GM19023 (cell line): ENCODE measurements around the gene RNF2.
"Not testable (repeated sequence)": the region's sequence is repeated elsewhere in the genome, so short reads cannot be mapped to it uniquely, and the experiment has no call there.

Source experiments
- ATAC-seq: cut with Tn5 transposase; IDR thresholded peaks from one replicate; pipeline ENCODE4 v1.9.1; 2021; ENCODE audit warnings: mild to moderate bottlenecking, moderate library complexity; ENCODE audit not compliant: unreplicated experiment

Gene RNF2

DNA sequence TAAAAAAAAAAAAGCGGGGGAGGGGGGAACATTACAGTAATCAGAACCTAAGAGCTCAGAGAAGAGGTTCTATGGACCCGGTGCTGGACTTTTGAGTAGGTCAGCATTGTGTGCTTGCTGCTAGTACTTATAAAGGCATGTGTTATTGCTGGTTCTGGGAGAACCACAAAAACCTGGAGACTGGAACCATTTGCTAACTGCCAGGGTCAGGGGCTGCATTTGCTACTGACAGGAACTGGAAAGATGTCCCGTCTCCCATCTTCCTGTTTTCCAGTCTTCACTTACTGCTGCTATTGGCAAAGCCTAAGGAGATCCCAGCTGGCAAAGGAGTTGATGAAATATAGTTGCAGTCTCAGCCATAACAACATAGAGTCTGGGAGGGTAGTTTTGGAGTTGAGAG is 4.3 kb downstream of the RNF2 start:
- no peak for ATAC-seq

DNA sequence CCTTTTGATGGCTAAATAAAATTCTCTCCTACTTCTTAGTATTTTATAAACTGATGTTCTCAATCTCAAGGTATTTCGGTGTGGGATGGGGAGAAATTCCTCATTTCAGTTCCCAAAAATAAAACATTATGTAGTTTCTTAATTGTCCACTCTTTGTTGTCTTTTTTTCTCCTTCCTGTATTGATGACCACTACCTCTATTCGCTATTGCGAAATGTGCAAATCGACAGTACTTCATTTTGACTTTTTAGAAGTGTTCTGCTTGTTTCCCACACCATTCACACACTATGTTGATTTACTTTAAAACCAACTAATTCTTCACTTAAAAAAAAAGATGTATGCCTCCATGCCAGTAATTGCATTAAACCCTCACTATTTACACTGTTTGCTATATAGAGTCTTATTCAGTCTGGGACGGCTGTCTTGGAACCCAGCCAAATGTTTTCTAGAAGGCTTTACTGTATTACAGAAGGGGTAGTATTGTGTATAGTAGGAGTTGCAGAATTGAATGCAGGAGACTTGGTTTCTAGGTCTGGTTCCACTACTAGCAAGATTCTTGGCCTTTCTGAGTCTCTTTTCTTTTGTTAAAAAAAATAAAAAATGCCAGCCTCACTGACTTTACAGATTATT is 5.6 kb downstream of the RNF2 start:
- no peak for ATAC-seq

DNA sequence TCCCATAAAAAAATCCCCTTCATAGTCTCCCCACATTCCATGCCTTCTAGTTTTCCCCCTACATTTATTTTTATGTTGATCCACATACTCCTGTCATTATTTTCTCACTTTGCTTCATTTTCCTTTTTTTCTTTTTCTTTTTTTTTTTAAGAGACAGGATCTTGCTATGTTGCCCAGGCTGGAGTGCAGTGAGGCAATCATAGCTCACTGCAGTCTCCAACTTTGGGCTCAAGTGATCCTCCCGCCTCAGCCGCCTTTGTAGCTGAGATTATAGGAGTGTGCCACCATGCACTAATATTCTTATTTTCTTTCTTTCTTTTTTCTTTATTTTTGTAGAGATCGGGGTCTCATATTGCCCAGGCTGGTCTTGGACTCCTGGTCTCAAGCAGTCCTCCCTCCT is 7.8 kb downstream of the RNF2 start:
- ATAC-seq = no peak

DNA sequence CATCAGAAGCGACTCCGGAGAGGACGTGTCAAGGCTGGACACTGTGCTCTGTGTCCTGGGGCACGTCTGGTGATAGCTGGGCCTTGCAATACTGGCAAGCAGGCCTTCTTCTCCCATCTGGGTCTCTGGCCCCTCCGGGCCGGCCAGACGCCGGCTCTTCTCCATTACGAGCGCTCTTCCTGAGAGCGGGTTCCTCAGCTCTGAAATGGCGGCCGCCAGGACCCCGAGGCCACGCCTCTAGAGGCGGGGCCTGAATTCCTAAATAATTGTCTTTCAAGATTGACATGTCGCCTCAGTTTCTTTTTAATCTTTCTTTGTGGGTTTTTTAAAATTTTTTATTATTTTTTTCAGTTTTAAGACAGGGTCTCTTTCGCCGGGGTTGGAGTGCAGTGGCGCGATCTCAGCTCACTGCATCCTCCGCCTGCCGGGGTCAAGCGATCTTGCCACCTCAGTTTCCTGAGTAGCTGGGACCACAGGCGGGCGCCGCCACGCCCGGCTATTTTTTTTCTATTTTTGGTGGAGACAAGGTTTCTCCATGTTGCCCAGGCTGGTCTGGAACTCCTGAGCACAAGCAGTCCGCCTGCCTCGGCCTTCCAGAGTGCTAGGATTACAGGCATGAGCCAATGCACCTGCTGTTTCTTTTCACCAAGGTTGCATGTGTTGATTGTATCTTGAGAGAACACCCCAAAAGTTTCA is 9.2 kb downstream of the RNF2 start:
- ATAC-seq = no peak

DNA sequence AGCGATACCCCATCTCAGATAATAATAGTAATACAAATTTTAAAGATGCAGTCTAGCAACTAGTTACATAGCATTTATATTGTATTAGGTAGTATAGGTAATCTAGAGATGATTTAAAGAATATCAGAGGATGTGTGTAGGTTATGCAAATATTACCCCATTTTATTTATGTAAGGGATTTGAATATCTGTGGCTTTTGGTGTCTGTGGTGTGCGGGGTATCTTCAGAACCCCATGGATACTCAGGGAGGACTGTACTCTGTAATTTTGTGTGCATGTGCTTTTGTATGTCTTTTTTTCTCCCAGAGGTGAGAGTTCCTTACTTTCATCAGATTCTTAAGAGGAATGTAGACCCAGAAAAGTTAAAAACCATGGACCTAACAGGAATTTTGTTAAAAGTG is 12.8 kb downstream of the RNF2 start:
- no peak for ATAC-seq

DNA sequence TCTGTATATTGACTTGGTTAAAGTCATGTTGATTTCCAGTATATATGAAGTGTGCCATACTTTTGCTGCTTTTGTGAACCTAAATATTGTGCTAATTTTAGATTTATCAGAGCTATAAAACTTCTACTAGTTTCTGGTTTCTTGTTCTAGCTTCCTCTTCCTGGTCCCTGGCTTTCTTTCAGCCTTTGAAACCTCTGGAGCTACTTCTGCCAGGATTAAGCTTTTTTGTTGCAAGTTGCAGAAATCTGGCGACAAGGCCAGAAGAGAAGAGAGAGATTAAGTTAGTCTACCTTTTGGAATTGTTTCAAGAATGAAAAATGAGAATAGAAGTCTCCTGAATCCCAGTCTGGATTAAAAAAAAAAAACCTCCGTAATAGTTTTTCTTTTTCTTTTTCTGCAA is 13.5 kb downstream of the RNF2 start:
- ATAC-seq = no peak

DNA sequence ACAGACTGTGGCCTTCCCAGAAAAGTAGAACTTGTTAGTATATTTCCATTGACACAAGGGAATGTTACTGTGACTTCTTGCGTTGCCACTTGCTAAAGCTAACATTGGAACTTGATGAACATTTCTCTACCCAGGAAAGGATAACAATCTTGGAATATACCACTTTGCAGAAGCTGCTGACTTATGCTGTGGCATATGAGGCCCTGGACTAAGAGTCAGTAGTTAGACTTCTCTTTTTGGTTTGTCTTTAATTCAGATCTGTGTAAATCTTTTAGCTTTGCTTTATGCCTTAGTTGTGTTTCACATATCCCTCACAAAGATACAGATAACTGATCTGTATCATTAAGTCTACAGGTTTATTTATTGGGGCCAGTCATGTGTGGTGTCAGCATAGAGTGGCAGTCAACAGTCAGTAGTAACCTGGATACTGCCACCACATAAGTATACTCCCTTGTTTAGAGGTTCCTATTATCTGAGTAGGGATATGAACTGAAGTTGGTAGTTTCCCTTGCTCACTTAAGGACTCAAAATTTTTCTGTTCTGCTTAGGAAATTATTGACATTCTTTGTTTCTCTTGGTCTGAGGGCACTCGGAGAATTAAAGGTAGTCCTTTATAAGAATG is 14.7 kb downstream of the RNF2 start:
- no peak for ATAC-seq

DNA sequence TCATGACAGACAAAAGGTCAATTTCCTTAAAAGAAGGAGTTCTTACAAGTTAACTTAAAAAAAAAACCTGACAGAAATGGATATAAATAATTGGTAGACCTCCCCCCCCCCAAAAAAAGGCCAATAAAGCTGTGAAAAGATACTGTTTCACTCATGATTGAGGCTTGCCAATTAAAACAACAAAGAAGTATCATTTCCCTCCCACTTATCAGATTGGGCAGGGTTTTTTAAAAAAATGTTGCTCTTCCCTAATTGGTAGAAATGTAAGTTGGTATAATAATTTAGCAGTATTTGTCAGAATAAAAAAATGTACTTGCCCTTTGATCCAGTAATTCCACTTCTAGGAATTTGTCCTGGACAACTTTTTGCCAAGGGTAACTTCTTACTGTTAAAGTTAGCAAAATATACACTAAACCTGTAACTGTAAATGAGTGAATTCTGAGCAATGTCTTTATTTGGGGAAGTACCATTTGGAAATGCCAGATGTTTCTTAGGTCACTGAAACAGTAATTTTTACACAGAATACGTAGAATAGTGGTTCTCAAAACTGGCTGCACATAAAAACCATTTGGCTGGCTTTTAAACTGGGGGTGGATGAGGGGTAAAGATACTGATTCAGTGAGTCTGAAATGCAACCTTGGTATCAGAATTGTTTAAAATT is 17.5 kb downstream of the RNF2 start:
- ATAC-seq = no peak

DNA sequence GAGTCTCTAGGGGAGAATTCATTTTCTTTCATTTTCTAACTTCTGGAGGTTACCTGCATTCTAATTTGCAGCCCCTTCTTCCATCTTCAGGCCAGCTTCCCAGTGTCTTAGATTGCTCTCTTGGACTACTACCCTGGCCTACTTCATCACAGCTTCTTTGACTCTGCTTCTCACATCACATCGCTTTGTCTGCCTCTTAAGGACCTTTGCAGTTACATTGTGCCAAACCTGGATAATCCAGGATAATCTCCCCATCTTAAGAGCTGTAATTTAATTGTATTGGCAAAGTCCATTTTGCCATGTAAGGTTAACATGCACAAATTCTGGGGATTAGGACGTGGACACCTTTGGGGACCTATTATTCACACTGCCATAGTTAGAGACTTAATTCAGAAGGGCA is 18.4 kb downstream of the RNF2 start:
- no peak for ATAC-seq

DNA sequence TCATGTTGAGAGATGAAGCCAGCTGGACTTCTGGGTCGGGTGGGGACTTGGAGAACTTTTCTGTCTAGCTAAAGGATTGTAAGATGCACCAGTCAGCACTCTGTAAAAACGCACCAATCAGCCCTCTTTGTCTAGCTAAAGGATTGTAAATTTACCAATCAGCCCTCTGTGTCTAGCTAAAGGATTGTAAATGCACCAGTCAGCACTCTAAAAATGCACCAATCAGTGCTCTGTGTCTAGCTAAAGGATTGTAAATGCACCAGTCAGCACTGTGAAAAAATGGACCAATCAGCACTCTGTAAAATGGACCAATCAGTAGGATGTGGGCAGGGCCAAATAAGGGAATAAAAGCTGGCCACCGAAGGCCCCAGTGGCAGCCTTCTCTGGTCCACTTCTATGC is 19.6 kb downstream of the RNF2 start:
- not testable (repeated sequence) for ATAC-seq

DNA sequence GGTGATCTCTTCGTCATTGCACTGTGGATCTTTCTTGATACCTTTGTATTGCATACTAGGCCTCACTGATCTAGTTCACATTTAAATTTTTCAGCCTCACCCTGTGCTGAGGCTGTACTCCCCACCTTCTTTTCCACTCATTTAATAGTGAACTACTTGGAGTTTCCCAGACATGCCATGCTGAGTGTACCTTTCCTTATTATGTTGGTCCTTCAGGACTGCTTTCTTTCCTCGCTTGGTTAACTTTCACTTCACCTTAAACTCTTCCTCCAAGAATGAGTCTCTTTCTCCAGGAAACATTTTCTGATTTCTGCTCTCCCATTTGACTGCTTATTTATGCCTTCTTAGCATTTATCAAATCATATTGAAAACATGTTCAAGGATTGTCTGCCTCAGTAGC is 20.8 kb downstream of the RNF2 start:
- no peak for ATAC-seq

DNA sequence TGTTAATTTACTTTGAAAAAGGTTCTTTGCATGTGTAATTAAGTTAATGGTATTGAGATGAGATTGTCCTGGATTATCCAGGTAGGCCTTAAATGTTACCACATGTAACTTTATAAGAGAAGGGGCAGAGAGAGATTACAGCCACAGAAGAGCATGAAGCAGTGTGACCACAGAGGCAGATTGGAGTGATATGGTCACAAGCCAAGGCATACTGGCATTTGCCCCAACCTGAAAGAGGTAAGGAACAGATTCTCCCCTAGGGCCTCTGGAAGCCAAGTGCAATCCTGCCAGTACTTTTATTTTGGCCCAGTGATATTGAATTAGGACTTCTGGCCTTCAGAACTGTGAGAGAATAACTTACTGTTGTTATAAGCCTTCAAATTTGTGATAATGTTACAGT is 23.0 kb downstream of the RNF2 start:
- ATAC-seq = no peak

DNA sequence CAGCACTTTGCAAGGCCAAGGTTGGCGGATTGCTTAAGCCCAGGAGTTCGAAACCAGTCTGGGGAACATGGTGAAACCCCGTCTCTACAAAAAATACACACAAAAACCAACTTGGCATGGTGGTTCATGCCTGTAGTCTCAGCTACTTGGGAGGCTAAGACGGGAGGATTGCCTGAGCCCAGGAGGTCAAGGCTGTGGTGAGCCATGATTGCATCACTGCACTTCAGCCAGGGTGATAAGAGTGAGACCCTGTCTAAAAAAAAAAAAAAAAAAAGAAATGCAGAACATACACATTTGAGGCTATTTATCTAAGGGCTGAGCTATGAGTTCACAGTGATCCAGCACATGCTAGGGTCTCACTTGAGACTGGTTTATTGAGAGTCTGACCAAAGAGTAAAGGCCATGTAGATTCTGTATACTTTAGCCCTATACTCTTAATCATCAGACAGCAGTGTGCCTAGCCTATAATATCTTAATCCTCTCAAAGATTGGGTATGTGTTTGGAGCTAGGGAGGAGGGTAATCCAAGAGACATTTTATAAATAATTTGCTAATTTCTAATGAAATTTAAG is 23.9 kb downstream of the RNF2 start:
- no peak for ATAC-seq

DNA sequence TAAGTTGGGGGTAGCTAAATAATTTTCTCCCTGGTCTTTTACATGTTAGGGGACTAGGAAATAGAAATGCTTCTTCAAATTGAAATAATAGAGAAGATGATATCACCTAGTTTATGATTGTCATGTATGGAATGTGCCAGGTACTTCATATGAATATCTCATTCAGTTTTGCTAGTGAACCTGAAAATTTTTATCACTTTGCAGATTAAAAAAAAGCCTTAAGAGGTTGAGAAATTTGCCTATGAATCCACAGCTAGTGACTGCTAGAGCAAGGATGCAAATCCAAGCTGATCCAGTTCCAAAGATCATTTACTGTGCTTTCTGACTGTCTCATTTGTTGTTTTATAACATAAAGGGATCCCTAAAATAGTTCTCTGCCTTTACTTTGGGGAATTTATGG is 24.7 kb downstream of the RNF2 start:
- ATAC-seq = no peak

DNA sequence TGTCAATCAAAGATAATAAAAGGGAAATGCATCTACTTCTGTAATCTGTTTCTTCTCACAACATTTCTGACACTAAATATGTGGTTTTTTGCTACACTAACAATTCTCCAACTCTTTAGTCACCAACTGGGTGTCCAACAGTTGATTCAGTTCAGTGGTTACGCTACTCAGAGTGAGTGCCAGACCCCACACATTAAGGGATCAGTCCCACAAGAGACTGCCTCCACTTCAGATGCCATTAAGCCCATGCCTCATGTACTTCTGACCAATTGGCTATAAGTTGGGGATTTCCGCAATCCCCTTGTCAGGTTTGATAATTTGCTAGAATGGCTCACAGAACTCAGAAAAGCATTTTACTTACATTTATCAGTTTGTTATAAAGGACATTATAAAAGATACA is 28.4 kb downstream of the RNF2 start:
- ATAC-seq = no peak

DNA sequence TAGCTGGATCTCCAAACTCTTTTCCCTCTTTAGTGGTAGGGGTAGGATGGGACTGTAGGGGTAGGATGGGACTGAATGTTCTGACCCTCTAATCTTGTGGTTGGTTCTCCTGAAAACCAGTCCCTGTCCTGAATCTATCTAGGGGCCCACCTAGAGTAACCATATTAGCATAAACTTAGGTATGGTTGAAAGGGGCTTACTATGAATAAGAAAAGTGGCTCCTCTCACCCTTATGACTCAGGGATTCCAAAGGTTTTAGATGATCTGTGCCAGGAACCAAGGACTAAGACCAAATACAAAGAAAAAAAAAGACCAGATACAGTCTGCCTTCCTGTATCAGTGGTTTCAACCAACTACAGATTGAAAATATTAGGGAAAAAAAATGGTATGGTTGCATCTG is 28.9 kb downstream of the RNF2 start:
- ATAC-seq = no peak

DNA sequence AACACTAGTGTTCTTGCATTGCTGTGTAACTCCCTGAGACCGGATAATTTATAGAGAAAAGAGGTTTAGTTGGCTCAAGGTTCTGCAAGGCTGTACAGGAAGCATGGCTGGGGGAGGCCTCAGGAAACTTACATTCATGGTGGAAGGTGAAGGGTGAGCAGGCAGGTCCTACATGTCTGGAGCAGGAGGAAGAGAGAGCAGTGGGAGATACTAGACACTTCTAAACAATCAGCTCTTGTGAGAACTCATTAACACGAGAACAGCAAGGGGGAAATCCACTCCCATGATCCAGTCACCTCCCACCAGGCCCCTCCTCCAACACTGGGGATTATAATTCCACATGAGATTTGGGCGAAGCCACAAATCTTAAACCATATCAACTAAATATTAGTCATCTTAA is 30.1 kb downstream of the RNF2 start:
- ATAC-seq = no peak

DNA sequence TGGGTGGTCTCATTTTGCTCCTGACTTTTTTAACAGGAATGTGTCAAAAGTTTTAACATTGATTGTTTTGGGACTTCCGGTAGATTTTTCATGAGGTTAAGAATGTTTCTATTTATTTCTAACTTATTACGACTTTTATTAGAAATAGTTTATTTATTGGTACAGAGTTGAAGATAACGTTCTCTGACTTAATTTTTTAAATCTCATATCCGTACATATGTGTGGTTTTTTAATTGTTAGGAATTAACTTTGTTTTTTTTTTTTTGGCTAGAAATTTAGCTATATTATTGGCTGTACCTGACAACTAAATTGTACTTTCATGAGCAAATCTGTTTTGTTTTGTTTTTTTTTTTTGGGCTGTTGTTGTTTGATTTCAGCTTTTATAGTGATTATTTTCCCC is 32.0 kb downstream of the RNF2 start:
- ATAC-seq = no peak

DNA sequence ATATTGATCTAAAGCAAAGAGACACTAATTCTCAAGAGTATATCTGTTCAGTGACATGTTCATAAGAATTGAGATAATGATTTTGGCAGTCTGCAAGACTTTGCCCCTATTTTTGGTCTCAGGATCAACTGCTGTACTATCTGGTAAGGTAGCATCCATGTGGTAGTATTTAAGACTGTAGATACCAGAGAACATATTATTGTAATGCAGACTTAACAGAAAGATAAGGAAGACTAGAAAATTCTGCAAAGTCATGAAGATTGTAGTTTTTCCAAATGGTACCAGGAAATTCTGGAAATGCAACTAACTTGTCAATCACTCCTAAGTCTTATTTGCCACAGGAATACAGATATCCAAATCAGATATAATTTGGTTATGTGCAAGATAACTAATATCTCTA is 35.1 kb downstream of the RNF2 start:
- ATAC-seq = no peak

DNA sequence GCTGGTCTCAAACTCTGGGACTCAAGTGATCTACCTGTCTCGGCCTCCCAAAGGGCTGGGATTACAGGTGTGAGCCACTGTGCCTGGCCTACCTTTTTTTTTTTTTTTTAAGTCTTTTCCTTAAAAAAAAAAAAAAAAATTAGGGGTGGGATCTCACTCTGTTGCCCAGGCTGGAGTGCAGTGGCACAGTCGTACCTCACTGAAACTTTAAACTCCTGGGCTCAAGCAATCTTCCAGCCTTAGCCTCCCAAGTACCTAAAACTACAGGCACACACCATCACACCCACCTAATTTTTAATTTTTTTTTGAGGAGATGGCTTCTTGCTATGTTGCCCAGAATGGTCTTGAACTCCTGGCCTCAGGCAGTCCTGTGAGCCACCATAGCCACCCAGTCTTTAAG is 38.5 kb downstream of the RNF2 start:
- ATAC-seq = no peak

DNA sequence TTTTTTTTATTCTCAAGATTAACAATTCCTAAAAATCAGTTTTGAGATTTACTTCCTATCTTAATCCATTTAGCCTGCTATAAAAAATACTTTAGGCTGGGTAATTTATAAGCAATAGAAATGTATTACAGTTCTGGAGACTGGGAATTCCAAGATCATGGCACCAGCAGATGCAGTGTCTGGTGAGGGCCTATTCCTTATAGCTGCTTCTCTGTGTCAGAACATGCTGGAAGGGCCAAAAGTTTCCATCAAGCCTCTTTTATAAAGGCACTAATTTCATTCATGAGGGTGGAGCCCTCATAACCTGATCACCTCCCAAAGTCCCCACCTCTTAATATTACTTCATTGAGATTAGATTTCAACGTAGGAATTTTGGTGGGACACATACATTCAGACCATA is 41.7 kb downstream of the RNF2 start:
- no peak for ATAC-seq

DNA sequence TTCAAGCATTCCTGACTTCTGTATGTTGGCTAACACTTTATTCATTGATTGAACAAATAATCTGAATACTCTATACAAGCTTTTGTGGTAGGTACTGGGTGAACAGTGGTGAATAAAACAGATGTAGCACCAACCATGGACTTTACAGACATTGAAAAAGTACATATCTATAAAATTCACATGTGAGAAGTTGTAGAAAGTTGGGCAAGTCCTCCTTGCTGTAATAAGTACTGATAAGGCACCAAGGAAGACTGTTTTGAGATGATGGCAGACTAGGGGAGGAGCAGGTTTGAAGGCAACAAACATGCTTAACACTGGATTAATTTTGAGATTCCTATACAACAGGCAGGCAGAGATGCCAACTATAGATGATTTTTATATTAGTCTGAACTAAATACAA is 42.4 kb downstream of the RNF2 start:
- ATAC-seq = no peak
